ENCODE data around the gene CHAD.

GRCh38 chr17:50473901-50474300, 5.2 kb upstream of the CHAD start:
- TF ChIP-seq CTCF (IDR thresholded peaks at IDR 0.05) (no peak), SIN3A (IDR thresholded peaks at IDR 0.05; ENCODE audit: borderline replicate concordance, insufficient read depth, low read depth, low read length) (no peak), POLR2AphosphoS5 (IDR thresholded peaks at IDR 0.05; ENCODE audit: low read depth, low read length) (no peak), REST (IDR thresholded peaks at IDR 0.05; ENCODE audit: insufficient read depth in 1 of 2, low read depth in 2 of 2, low read length in 1 of 2) (no peak), TCF7L2 (IDR thresholded peaks at IDR 0.05; ENCODE audit: low read depth, low read length) (no peak)

Measured in Panc1 (cell line).